SIG-M5 (cell line): ENCODE data around the gene ENPEP.
"Not testable (repeated sequence)": the region's sequence is repeated elsewhere in the genome, so short reads cannot be mapped to it uniquely, and the experiment has no call there.

Experiments
- DNase-seq: peaks from one replicate; lab custom pipeline; 2025; lab: John Stamatoyannopoulos, UW

ENPEP gene

GRCh38 chr4:110516106-110516922 lies 40.4 kb downstream of the ENPEP start:
- DNase-seq = no peak

GRCh38 chr4:110518889-110519490 lies 43.0 kb downstream of the ENPEP start:
- no peak for DNase-seq

GRCh38 chr4:110520886-110521285 lies 44.9 kb downstream of the ENPEP start:
- DNase-seq = no peak

- DNase-seq = no peak
Observed at GRCh38 chr4:110526589-110526988, 50.6 kb downstream of the ENPEP start.

- DNase-seq = no peak
Observed at GRCh38 chr4:110527156-110527555, 51.2 kb downstream of the ENPEP start.

GRCh38 chr4:110532901-110533589 lies 57.1 kb downstream of the ENPEP start:
- no peak for DNase-seq

GRCh38 chr4:110533590-110533910 lies 57.6 kb downstream of the ENPEP start:
- DNase-seq = no peak

- no peak for DNase-seq
Observed at GRCh38 chr4:110533940-110534339, 58.0 kb downstream of the ENPEP start.

- DNase-seq = no peak
Observed at GRCh38 chr4:110540581-110540980, 64.6 kb downstream of the ENPEP start.

- no peak for DNase-seq
Observed at GRCh38 chr4:110540982-110541451, 65.1 kb downstream of the ENPEP start.

GRCh38 chr4:110543577-110543976 lies 67.6 kb downstream of the ENPEP start:
- no peak for DNase-seq

GRCh38 chr4:110544594-110544993 lies 68.6 kb downstream of the ENPEP start:
- DNase-seq = no peak

GRCh38 chr4:110550260-110550659 lies 74.3 kb downstream of the ENPEP start:
- no peak for DNase-seq

GRCh38 chr4:110553197-110553596 lies 77.2 kb downstream of the ENPEP start:
- DNase-seq = no peak

GRCh38 chr4:110567214-110567613 lies 91.3 kb downstream of the ENPEP start:
- DNase-seq = no peak

GRCh38 chr4:110576696-110577095 lies 100.7 kb downstream of the ENPEP start:
- not testable (repeated sequence) for DNase-seq

GRCh38 chr4:110586131-110586850 lies 110.3 kb downstream of the ENPEP start:
- no peak for DNase-seq

- DNase-seq = no peak
Observed at GRCh38 chr4:110587666-110588285, 111.8 kb downstream of the ENPEP start.

GRCh38 chr4:110589297-110589696 lies 113.3 kb downstream of the ENPEP start:
- DNase-seq = no peak

GRCh38 chr4:110595583-110595982 lies 119.6 kb downstream of the ENPEP start:
- no peak for DNase-seq

GRCh38 chr4:110596431-110596830 lies 120.5 kb downstream of the ENPEP start:
- DNase-seq = no peak

- DNase-seq = no peak
Observed at GRCh38 chr4:110597582-110597981, 121.6 kb downstream of the ENPEP start.
